ENCODE data around the gene REG4.

REG4 gene

GRCh38 chr1:119779869-119780356 lies 31.3 kb downstream of the REG4 start:
- no peak for TF ChIP-seq POLR2A (IDR thresholded peaks at IDR 0.05; ENCODE audit: low read depth, low read length)
- DNase-seq (ENCODE audit: insufficient read length, low spot score) (no peak), FAIRE-seq (no peak)

GRCh38 chr1:119778886-119779560 lies 32.2 kb downstream of the REG4 start:
- FAIRE-seq (no peak), DNase-seq (ENCODE audit: insufficient read length, low spot score) (no peak)
- TF ChIP-seq POLR2A (IDR thresholded peaks at IDR 0.05; ENCODE audit: low read depth, low read length) = no peak

GRCh38 chr1:119778359-119778758 lies 32.9 kb downstream of the REG4 start:
- no peak for DNase-seq (ENCODE audit: insufficient read length, low spot score)
- FAIRE-seq = no peak
- TF ChIP-seq POLR2A (IDR thresholded peaks at IDR 0.05; ENCODE audit: low read depth, low read length) = no peak

GRCh38 chr1:119774746-119775490 lies 36.3 kb downstream of the REG4 start:
- TF ChIP-seq POLR2A (IDR thresholded peaks at IDR 0.05; ENCODE audit: low read depth, low read length) = no peak
- DNase-seq (ENCODE audit: insufficient read length, low spot score) (no peak), FAIRE-seq (no peak)

GRCh38 chr1:119773711-119774241 lies 37.5 kb downstream of the REG4 start:
- no peak for DNase-seq (ENCODE audit: insufficient read length, low spot score)
- TF ChIP-seq POLR2A (IDR thresholded peaks at IDR 0.05; ENCODE audit: low read depth, low read length) = no peak
- no peak for FAIRE-seq

GRCh38 chr1:119772298-119772697 lies 39.0 kb downstream of the REG4 start:
- DNase-seq (ENCODE audit: insufficient read length, low spot score) (no peak), FAIRE-seq (no peak)
- TF ChIP-seq POLR2A (IDR thresholded peaks at IDR 0.05; ENCODE audit: low read depth, low read length) = no peak

- TF ChIP-seq POLR2A (IDR thresholded peaks at IDR 0.05; ENCODE audit: low read depth, low read length) = no peak
- no peak for FAIRE-seq
- no peak for DNase-seq (ENCODE audit: insufficient read length, low spot score)
Measured at GRCh38 chr1:119771770-119772169, 39.5 kb downstream of the REG4 start.

GRCh38 chr1:119771016-119771415 lies 40.2 kb downstream of the REG4 start:
- TF ChIP-seq POLR2A (IDR thresholded peaks at IDR 0.05; ENCODE audit: low read depth, low read length) = no peak
- DNase-seq (ENCODE audit: insufficient read length, low spot score) (no peak), FAIRE-seq (no peak)

- FAIRE-seq = no peak
- TF ChIP-seq POLR2A (IDR thresholded peaks at IDR 0.05; ENCODE audit: low read depth, low read length) = no peak
Measured at GRCh38 chr1:119768778-119769177, 42.5 kb downstream of the REG4 start, which contains the start of gene HMGCS2. Gene HMGCS2, minus strand, starts transcription at chr1:119768905. Its CDS starts 61 bp downstream, at chr1:119768844.

GRCh38 chr1:119767486-119767885 lies 43.8 kb downstream of the REG4 start:
- no peak for TF ChIP-seq POLR2A (IDR thresholded peaks at IDR 0.05; ENCODE audit: low read depth, low read length)
- DNase-seq (ENCODE audit: insufficient read length, low spot score) = no peak
- no peak for FAIRE-seq

More at GRCh38 chr1:119768778-119769177, 42.5 kb downstream of the REG4 start, which contains the start of gene HMGCS2:
- DNase-seq (ENCODE audit: insufficient read length, low spot score) = no peak

GRCh38 chr1:119766374-119766794 lies 44.9 kb downstream of the REG4 start:
- DNase-seq (ENCODE audit: insufficient read length, low spot score) = no peak
- TF ChIP-seq POLR2A (IDR thresholded peaks at IDR 0.05; ENCODE audit: low read depth, low read length) = no peak
- no peak for FAIRE-seq

- FAIRE-seq (no peak), DNase-seq (ENCODE audit: insufficient read length, low spot score) (no peak)
- no peak for TF ChIP-seq POLR2A (IDR thresholded peaks at IDR 0.05; ENCODE audit: low read depth, low read length)
Measured at GRCh38 chr1:119764220-119764619, 47.0 kb downstream of the REG4 start.

- no peak for DNase-seq (ENCODE audit: insufficient read length, low spot score)
- TF ChIP-seq POLR2A (IDR thresholded peaks at IDR 0.05; ENCODE audit: low read depth, low read length) = no peak
- no peak for FAIRE-seq
Measured at GRCh38 chr1:119762953-119763352, 48.3 kb downstream of the REG4 start.

- no peak for TF ChIP-seq POLR2A (IDR thresholded peaks at IDR 0.05; ENCODE audit: low read depth, low read length)
- DNase-seq (ENCODE audit: insufficient read length, low spot score) (no peak), FAIRE-seq (no peak)
Measured at GRCh38 chr1:119762409-119762808, 48.9 kb downstream of the REG4 start.
